Left hindlimb (tissue), 1 donor: ENCODE data around the gene MFRP.

Source experiments
- DNase-seq: peaks from one replicate; pipeline ENCODE4 v3.0.0-alpha.2; 2018

MFRP gene

DNA sequence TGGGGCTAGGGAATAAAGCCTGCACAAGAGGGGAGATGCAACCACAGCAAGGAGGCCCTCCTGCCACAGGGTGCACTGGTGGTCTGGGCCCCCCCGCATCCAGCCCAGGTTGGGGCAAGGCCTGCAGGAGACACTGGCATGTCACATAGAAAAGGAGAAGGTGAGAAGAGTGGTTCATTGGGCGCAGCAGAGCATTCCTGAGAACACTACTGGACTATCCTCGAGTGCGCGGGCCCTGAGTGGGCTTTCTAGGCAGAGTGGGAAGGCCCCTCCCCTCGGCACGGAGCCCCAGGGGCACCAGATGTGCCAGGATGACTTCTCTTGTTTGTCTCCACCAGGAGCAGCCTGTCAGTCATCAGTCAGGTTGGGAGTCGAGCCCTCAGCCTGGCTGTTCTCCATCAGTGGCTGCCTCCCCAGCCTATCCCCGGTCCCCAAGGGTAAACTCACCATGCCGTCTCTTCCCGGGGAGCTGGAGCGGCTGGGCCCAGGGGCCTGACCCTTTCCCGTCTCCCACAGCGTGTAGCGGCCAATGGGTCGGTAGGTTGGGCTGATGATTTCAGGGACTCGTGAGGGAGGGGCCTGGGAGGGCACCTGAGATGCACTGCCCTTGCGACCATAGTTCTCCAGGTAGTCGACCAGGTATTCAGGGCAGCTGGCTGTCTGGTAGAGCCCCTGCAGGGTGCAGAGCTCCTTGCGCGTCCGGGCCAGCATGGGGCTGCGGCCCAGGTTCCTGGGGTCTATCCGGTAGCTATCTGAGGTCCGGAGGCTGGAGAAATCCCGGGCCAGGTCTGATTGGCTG is 26.0 kb upstream of the MFRP start:
- DNase-seq, result no peak

- no peak for DNase-seq
Measured at GRCh38 chr11:119371778-119372182, 25.3 kb upstream of the MFRP start.

DNA sequence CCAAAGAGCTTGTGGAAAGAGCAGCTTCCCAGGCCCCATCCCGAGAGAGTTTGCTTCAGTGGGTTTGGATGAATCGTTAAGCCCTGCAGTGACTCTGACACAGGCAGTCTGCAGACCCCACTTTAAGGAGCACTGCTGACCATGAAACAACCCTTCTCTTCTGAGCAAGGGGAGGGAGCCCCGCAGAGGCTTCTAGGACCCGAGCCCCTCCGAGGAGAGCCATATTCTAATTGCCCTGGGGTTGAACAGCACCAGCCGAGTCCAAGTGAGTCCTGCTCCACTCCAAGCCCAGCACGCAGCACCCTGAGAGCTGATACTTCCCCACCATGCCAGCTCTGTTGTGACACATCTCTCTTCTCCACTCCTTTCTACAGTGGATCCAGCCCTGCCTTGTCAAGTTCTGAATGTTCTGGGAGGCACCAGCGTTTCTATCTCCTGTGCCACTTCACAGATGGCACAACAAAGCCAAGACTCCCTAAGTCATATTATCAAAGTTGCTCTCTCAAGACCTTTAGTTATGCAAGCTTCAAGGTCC is 24.6 kb upstream of the MFRP start:
- DNase-seq, result no peak

DNA sequence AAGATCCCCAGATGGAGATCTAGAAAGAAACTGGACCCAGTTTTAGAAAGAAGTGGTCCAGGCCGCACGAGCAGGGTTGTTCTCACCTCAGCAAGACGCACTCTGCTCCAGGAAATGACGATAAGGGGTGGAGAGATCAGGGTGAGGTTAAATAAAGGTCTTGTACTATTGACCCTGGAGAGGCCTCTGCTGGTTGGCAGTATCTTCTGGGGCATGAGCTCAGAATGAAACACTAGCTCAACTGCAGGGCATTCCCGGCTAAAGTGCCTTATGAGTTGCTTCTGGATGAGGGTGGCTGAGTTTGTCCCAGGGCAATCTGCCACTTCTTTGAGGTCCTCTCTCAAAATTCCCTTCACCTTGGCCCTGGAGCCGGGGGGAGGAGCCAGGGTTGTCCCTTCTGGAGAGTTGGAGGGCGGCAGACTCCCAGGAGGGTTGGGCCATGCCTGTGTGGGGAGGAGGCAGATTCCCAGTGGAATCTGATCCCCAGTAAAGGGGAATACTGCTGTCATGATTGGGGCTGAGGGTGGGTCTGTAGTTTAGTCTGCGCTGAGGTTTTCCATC is 24.1 kb upstream of the MFRP start:
- peak; percentile 52 for DNase-seq

- DNase-seq, result no peak
Measured at GRCh38 chr11:119369132-119369925, 22.8 kb upstream of the MFRP start.

DNA sequence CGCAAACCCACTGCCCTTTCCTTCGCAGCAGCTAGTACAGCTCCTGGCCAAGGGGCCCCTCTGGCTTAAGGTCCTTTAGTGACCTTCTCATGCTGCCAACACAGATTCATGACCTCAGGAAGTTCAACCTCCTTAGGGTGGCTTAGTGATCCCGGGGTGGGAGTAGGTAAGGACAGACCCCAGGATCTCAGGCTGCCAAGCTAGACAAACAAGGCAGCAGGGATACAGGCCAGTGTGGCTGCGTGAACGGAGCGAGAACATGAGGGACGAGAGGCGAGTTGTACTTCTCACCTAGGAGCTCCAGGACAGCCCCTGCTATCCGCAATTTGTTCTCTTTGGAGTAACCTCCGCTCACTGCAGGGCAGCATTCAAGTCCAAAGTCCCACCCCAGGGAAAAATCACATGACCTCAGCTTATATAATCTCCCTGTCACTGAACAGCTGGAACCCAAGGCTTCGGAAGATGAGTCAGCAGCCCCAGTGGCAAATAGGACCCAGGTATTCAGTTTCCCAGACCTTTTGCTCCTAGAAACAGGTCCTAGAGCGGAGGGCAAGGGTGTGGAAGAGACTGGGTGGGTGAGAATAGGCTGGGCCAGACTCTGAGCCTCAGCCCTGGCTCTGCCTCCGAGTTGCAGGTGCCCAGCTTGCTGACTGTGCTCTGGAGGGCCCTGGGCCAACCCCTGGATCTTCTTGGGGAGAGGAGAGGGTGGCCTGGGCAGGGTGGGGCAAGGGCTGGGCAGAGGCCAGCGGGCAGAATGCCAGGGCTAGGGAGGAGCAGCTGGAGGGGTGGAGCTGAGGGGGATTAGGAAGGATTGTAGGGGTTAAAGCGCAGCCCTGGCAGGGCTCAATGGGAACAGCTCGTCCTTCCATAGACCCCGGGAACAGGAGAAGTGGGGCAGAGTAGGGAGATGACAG is 21.9 kb upstream of the MFRP start:
- peak; percentile 82 for DNase-seq

- peak; percentile 59 for DNase-seq
Measured at GRCh38 chr11:119367661-119368120, 21.2 kb upstream of the MFRP start.

DNA sequence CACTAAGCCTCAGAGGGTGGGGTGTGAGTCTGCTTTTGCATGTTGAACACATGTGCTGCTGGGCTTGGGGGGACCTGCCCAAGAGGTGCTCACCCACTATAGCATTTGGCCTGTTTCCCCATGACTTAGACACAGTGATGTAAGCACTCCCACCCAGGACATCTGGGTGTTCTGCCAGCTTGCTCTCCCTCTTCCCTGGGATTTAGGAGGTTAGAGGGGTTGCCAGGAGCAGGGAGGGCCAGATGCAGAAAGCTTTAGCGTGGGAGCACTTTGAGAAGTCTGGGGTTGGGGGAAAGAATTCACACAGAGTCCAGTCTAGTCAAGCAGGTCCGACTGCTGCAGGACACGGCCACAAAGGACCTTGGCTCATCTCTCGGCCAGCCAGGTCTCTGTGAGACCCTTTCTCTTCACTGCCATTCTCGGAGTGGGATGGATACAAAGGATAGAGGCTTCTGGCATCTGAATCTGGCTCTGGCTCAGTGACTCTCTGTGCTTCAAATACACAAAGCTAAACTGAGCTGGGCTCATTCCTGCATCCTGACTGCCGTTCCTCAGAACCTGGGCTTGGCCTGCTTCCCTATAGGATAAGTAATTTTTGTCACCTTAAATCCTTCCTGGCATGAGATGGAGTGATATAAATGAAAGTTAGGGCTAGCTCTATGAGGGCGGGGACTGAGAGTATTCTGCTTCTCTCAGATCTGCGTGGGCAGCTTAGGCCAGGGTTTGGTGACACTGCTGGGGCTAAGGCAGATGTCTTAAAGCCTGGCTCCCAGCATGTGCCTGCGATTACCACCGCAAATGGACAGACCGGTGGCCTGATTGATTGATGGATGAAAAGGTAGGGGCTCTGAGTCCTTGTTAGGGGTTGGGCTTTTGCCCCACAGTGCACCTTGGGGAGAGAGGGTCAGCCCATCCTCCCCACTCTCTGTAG is 20.4 kb upstream of the MFRP start:
- no peak for DNase-seq

DNA sequence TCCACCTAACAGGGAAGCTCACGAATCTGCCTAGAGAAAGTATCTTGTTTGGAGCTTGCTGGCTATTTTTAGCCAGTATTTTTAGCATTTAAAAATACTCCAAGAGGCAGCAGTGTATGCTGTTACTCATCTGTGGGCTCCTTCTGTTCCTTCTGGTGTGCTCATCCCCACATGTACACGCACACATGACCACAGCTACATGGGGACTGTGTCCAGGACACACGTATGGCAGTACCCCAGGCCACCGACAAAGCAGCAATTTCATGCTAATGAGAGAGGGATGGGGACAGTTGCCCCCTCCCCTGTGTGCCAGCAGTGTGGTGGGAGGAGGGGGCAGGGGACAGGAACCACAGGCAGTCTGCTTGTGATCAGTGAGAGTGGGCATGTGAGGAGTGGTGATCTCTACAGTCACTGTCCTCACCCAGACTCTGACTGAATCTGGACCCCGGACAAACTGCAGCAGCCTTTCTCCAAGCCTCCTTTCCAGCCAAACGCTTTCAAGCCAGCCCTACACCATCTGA is 18.6 kb upstream of the MFRP start:
- DNase-seq, result peak; percentile 21

DNA sequence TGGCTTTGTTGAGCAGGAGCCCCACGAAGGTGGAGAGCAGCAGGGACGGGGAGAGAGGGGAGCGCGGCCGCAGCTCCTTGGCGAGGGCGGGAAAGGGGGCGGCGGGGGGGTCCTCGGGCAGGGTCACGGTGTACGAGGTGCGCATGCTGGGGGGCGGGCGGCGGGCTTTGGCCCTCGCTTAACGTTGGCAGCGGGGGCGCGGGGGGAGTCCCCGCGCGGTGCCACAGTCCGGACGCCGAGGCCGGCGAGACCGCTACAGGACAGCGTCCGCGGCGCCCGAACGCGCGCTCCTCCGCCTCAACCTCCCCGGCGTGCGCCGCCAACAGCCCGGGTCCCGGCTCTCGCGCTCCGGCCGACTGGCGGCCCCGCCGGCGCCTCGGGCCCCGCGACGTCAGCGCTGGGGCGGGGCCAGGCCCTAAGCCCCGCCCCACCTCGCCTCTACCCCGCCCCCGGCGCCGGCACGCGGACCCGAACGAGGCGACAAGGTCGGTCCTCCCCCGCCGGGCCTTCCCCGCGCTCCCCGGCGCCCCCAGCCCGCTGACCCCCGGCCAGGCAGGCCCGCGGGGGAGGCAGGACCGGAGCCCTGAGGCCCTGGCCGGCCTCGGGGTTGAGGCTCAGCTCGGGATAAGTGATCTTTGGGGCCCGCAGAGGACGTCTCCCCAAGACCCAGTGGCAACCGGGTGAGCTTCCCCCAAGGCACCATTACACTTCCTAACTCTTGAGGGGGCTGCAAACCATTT is 17.5 kb upstream of the MFRP start:
- DNase-seq, result no peak

GRCh38 chr11:119363081-119363850 is 16.8 kb upstream of the MFRP start:
- DNase-seq, result peak; percentile 31

DNA sequence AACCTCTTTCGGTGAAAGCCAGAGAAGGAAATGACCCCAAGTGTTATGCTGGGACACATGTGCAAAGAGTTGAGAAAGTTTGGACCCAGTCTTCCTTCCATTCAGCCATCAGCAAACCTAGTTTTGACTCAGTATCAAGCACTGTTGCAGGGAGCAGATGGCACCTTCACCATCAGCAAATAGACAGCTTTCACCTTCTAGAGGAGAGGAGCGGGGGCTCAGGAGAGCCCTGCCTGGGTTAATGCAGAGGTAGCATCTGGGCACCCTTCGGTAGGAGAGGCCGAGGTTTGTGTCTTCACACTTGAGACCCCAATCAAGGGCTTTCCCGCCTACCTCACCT is 16.2 kb upstream of the MFRP start:
- DNase-seq, result no peak

DNA sequence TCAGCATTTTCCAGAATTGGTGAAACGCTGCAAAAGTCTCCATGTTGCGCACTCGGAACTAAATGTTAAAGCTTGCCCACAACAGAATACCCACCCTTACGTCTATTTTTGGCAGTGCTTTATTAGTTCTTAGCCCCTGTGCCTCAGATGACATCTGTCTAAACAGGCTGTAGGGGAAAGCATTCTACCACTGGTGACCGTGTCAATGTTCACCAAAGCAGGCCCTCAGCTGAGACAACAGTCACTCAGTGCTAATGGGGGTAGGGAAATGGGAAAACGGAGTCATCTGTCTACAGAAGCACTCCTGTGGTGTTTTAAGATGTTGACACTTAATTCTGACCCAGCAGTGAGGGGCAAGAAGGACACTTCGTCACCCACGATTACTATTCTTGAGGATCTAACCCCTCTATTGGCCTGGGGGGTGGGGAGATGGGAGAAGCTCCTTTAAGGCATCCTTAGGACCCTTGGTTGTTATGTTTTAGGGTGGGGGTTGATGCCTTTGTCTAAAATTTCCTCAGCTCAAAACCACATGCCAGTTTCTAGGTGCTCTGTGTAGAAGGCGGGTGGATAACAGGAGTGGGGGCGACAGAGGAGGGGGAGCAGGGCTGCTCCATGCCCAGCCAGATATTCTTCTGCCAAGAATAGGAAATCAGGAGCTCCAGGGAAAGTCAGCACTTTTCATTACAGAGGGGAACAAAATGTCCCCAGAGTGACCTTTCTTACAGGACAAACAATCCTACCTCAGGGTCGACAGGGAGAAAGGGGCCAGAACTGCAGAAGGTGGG is 15.6 kb upstream of the MFRP start:
- DNase-seq, result peak; percentile 27

DNA sequence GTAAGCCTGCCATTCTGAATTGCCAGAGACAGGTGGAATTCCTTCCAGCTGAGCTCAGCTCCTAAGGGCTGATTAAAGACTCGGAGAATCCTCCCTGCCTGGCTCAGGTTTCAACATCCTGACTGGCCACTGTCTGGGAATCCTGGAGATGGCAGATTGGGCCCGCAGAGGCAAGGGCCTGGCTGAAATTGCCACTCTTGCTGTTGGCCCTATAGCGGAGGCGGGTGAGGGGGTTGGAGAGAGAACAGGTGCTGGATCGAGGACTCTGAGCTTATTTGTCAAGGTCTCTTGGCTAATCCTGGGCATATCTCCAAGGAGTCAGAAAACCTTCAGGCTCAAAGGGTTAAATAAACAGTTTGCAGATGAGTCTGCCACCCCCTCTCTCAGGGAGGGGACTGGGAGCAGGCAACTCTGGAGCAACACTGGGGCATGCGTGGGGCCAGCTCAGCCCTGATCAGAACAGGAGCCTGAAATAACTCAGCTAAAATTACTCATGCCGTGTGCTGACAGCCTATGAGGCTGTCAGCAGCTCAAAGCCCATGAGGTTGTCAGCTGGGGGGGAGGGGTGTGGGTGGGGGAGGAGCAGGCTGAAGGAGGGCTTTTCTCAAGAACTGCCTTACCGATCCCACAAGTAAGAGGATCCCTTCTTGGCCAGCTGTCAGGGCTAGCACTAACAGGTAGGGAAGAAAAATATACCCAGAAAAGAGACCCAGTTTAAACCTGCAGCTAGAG is 14.7 kb upstream of the MFRP start:
- peak; percentile 70 for DNase-seq

- no peak for DNase-seq
Measured at GRCh38 chr11:119359365-119360214, 13.1 kb upstream of the MFRP start.

GRCh38 chr11:119357074-119357473 is 10.6 kb upstream of the MFRP start:
- no peak for DNase-seq
